M059J (cell line): ENCODE results near the gene CTAG1B. TPM values are rescaled to one million over a fixed set of nuclear protein-coding genes. Genes with fewer than 3 reads are reported as not detected.
"Not testable (repeated sequence)": the region's sequence is repeated elsewhere in the genome, so short reads cannot be mapped to it uniquely, and the experiment has no call there.

Source experiments
- DNase-seq: peaks from one replicate; pipeline ENCODE4 v3.0.0-alpha.2; 2012; ENCODE audit warnings: low read depth
- total RNA-seq: library from RNA; depleted of rRNA; stranded (reverse); fragments of >200 nt; shearing (Covaris generic); gene quantifications from 2 replicates; pipeline ENCODE4 v1.2.3, GENCODE V29; 2014; rRNA removed

The CTAG1B gene
- total RNA-seq, 1 experiment from 2014 or later, result not detected

GRCh38 chrX:154584585-154585183 lies 34.4 kb downstream of the CTAG1B start, which contains the start of gene CTAG1A:
CTAG1A (plus strand) TSS chrX:154585133; CDS start chrX:154585207, 74 bp downstream.
- DNase-seq, result not testable (repeated sequence)

DNA sequence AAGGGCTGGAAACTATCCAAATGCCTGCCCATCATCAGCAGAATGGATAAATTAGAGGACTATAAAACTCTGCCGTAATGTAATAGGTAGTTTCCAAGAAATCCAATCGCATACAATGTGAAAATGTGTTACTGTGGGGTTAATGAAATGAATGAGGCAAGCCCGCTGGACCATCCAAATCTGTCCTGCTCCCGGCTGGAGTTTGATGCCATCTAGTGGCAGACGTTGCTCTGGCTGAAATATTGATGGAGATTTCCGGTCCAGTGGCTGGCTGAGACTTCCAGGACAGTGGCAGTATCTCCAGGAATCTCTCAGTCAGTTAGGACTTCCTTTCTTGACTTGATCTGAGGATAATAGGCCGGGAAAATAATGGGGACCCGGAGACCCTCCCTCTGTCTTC lies 36.1 kb downstream of the CTAG1B start:
- DNase-seq, result not testable (repeated sequence)

DNA sequence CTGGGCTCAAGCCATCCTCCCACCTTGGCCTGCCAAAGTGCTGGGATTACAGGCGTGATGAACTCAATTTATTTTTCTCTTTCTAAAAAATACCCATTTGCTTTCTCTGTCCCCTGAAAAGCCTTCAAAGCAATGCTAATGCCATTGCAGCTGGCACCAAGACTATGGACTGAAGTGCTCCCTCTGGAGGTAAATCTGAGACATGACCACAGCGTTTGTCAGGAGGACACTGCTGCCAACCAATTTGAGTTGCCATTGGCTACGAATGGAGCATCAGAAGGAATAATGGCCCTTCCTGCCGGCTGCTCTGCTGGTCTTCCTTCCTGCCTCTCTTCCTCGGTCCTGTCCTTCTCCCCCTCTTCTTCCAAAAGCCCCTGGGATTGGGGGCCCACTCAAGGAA lies 44.0 kb downstream of the CTAG1B start:
- not testable (repeated sequence) for DNase-seq

- not testable (repeated sequence) for DNase-seq
Measured at GRCh38 chrX:154573061-154573460, 46.0 kb downstream of the CTAG1B start.

GRCh38 chrX:154570361-154570760 lies 48.7 kb downstream of the CTAG1B start:
- not testable (repeated sequence) for DNase-seq

Other genes with a start within 250 kb of the CTAG1B start
- gene FLNA, start 244.6 kb downstream of the CTAG1B start, total RNA-seq, result 1,078 and 2,383 TPM in 2 replicates
- 101 and 105 TPM in 2 replicates for gene EMD, start 240.0 kb downstream of the CTAG1B start, total RNA-seq
- 3,989 and 5,487 TPM in 2 replicates for gene RPL10, start 220.9 kb downstream of the CTAG1B start, total RNA-seq
- gene DNASE1L1, start 210.0 kb downstream of the CTAG1B start, total RNA-seq, result 49.1 and 65.3 TPM in 2 replicates
- gene TAFAZZIN, start 207.7 kb downstream of the CTAG1B start, total RNA-seq, result 24.9 and 32.1 TPM in 2 replicates
- 123 and 144 TPM in 2 replicates for gene ATP6AP1, start 190.6 kb downstream of the CTAG1B start, total RNA-seq
- gene GDI1, start 182.1 kb downstream of the CTAG1B start, total RNA-seq, result 210 and 222 TPM in 2 replicates
- 99.6 and 139 TPM in 2 replicates for gene FAM50A, start 175.1 kb downstream of the CTAG1B start, total RNA-seq
- 4.3 and 8.9 TPM in 2 replicates for gene PLXNA3, start 161.0 kb downstream of the CTAG1B start, total RNA-seq
- gene LAGE3, start 140.0 kb downstream of the CTAG1B start, total RNA-seq, result 102 and 104 TPM in 2 replicates
- gene UBL4A, start 132.7 kb downstream of the CTAG1B start, total RNA-seq, result 74.0 and 101 TPM in 2 replicates
- 65.4 and 80.7 TPM in 2 replicates for gene SLC10A3, start 128.7 kb downstream of the CTAG1B start, total RNA-seq
- gene FAM3A, start 103.0 kb downstream of the CTAG1B start, total RNA-seq, result 53.2 and 72.8 TPM in 2 replicates
- 157 and 205 TPM in 2 replicates for gene G6PD, start 72.4 kb downstream of the CTAG1B start, total RNA-seq
- 52.4 and 70.5 TPM in 2 replicates for gene IKBKG, start 71.7 kb downstream of the CTAG1B start, total RNA-seq
- gene CTAG1A, start 34.1 kb downstream of the CTAG1B start, total RNA-seq, result not detected in 2 replicates
- 1.1 TPM in 1 of 2 replicates, not detected in the other for gene CTAG2, start 34.3 kb upstream of the CTAG1B start, total RNA-seq
- 6.0 and 15.6 TPM in 2 replicates for gene GAB3, start 131.8 kb upstream of the CTAG1B start, total RNA-seq
- 63.9 and 71.2 TPM in 2 replicates for gene DKC1, start 143.6 kb upstream of the CTAG1B start, total RNA-seq
- gene MPP1, start 186.2 kb upstream of the CTAG1B start, total RNA-seq, result 59.6 and 69.5 TPM in 2 replicates
- not detected in 2 replicates for gene SMIM9, start 215.4 kb upstream of the CTAG1B start, total RNA-seq